ENCODE data around the gene ZNF529.
"Not testable (repeated sequence)": the region's sequence is repeated elsewhere in the genome, so short reads cannot be mapped to it uniquely, and the experiment has no call there.

ZNF529 gene

GRCh38 chr19:36573020-36573894 is at the start of gene ZNF529:
Gene ZNF529 (minus strand): TSS chr19:36573292. CDS start chr19:36572346, 946 bp downstream.
- peak; percentile 88 for DNase-seq

DNA sequence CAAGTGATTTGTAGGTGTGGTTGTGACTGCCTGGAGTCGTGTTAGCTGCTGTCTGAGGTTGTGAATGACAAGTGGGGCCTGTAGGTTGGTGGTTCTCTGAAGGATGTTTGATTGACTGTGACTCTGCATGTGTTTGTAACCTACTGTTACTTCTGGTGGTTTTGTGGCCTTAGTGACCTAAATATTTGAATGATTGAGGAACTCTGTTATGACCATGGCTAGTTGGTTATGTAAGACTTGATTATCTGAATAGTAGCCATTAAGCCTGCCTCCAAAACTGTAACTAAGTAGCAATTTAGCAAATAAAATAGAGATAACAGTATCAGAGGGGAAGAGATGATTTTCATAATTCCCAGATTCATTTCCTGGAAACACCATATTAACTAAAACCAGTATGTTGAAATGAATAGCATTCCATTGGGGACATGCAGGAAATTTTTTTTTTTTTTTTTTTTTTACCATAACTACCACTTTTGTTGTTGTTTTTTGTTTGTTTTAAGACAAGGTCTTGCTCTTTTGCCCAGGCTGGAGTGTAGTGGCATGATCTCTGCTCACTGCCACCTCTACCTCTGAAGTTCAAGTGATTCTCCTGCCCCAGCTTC is 32.9 kb upstream of the ZNF529 start:
- no peak for DNase-seq

DNA sequence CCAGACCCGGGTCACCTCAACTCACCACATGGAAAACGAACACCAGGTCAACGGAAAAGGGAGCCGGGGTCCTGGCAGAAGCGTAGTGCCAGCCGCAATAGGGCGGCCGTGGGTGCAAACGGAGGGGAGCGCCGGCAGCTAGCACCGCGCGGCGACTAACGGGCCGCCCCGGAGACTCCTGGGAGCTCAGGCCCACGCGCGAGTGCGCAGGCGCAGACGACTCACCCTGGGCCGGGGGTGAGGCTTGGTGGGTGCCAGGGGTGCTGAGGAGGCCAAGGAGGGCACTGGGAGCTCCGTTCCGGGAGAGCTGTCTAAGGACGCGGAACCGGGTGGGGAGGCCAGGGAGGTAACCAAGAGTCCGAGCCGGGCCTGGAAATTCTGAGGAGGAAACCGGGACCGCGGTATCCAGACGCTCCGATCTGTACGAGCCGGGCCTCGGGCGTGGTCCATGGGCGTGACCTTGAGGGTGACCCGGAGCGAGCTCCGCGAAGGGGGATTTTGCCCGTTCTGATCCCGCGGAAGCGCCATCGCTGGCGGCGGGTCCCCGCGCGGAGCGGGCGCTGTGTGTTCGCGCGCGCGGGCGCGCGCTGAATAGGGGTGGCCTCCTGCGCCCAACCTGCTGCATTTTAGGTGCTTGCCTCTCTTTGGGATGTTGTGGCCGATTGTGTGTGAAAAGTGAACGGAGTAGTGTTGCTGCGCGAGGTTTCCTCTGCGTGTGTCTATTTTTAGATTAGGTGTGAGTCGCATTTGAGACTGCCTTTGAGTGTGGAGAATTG is 32.2 kb upstream of the ZNF529 start, which contains the start of gene ZNF382:
Gene ZNF382 (plus strand): TSS at position 213 of the 776 bp plus-strand sequence. CDS start 4,602 bp downstream, outside the sequence.
- peak; percentile 71 for DNase-seq

DNA sequence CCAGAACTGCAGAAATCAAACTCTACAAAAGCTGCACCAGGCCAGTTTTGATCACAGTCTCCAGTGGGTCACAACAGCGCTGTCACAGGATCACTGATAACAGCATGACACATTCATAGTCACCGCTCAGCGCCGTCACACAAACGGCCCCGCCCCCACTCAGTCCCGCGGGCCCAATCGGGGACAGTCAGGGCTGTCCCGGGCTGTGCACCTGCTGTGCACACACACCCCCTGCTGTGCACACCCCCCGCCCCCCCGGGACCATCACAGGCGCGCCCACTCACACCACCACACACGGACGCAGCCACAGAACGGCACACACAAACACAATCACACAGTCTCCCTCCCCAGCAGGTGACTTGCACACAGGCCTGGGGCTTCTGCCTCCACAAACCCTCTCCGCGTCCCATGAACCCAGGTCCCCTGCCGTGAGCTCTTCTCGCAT is 31.6 kb upstream of the ZNF529 start:
- DNase-seq: peak; percentile 37

GRCh38 chr19:36602681-36603080 is 29.6 kb upstream of the ZNF529 start:
- not testable (repeated sequence) for DNase-seq

DNA sequence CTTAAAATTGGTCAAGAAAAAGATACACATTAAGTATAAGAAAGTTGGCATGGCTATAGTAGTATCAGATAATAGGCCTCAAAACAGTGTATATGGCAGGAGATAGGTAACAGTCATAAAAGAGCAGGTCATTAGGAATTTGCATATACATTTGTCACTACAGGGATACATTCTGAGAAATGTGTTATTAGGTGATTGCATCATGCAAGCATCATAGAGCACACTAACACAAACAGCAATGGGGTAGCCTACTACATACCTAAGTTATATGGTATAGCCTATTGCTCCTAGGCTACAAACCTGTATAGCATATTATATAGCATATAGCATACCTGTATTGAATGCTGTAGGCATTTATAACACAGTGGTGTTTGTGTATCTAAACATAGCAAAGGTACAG is 6.2 kb upstream of the ZNF529 start:
- DNase-seq: no peak

GRCh38 chr19:36577271-36577996 is 4.3 kb upstream of the ZNF529 start:
- DNase-seq: no peak

DNA sequence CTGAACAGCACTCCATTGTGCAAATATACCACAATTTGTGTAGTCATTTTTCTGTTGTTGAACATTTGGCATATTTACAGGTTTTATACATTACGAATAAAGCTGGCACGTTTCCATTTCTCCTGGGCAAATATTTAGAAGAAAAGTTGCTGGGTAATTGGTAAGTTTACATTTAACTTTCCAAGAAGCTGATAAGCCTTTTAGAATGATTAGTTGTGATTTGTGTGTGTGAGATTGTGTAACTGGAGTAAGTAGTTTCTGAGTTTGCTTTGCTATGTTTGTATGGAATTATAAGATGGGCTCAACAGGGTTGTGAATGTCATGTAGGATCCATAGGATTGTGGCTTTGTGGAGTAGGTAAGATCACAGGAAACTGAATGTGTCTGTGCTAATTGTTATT is 1.6 kb upstream of the ZNF529 start:
- DNase-seq: no peak

DNA sequence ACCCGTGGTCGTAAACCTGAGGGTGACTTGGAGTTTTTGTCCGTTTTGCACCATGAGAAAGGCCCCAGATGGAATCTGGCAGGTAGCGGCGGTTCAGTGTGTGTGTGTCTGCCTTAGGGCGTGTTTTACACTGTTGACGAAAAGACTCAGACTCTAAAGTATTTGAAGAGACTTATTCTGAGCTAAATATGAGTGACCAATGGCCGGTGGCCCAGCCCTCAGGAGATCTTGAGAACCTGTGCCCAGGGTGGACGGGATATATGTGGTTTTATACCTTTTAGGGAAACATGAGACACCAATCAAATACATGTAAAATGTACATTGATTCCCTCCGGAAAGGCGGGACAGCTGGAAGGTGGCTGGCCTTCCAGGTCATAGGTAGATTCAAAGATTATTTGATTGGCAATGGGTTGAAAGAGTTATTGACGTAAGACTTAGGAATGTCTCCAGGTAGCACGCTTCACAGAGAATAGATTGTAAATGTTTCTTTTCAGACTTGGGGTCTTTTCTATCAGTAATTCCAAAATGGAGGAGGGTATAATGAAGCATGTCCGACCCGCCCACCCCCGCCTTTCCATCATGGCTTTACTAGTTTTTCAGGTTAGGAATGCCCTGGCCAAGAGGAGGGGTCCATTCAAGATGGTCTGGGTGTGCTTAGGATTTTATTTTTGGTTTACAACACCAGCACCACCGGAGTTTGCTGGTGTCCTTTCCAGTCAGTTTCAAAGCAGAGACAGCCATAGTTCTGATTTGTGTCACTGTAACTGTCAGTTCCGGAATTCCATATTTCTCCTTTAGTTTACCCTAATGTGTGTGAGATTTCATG is 1.0 kb upstream of the ZNF529 start:
- no peak for DNase-seq

GRCh38 chr19:36572593-36573019 is 486 bp downstream of the ZNF529 start:
- DNase-seq: no peak

- no peak for DNase-seq
Observed at GRCh38 chr19:36564391-36564790, 8.7 kb downstream of the ZNF529 start.

GRCh38 chr19:36547001-36547732 is 25.9 kb downstream of the ZNF529 start:
- peak; percentile 16 for DNase-seq

- DNase-seq: no peak
Observed at GRCh38 chr19:36528921-36529518, 44.1 kb downstream of the ZNF529 start.

DNA sequence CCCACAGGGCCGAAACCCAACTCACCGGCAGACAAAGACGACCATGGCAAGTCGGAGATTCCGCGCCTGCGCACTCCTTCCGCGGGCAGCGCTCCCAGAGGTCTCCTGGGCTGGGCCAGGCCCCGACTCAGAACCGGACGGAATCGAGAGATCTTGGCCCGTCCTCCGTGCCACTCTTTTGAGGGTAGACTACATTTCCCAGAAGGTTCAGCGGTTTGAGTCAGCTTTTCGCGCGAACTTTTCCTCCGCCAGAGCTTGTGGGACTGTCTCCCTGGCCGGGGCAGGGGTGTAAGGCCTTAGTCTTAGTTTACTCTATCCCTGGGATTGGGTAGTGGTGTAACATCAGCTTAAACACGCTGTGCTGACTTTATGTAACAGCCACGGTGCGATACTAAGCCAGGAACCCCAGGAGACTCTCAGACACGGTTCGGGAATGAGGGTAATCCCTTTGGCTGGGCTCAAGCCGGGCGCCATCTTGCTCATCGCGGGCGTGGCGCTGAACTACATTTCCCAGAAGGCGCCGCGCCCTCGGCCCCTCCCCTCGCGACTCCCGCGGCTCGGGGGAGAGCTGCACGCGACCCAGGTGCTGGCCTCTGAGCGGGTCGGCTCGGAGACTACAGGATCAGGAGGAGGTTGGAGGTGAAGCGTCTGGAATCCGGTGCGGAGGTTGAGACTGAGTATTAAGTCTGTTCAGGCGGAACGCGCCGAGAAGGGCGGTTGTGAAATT is 44.7 kb downstream of the ZNF529 start, which contains the start of gene ZNF260:
Gene ZNF260 (minus strand): TSS at position 78 of the 727 bp plus-strand sequence. CDS start 13,033 bp downstream, outside the sequence.
- DNase-seq: peak; percentile 97

- DNase-seq: no peak
Observed at GRCh38 chr19:36527873-36528193, 45.3 kb downstream of the ZNF529 start.

DNA sequence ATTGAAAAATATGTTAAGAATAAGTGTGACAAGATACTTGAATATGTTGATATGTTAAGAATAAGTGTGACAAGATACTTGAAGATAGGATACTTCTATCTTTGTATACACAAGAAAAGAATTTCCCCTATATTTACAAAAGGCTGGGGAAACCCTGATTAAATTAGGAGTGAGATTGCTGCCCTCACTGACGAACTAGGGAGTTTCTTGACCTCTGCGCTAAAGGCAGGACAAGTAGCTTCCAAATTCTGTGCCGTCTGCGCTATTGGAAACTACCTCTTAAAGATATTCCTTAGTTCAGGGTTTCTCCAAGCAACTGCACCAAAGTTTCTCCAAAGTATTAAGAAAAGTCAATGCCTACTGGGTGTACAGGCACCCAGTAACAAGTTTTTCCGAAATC is 45.8 kb downstream of the ZNF529 start:
- DNase-seq: no peak

DNA sequence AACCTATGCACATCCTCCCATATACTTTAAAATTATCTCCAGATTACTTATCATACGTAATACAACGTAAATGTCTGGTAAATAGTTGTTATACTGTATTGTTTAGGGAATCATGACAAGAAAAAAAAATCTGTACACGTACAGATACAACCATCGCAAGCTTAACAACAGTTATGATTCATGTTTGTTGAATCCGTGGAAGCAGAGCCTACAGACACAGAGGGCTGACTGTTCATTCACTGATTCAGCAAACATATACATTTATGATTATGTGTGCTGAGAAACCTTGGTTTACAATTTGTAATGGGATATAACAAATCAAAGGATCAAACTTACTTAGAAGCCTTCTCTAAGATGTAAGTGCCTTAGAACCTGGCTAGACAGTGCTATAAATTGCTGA is 46.5 kb downstream of the ZNF529 start:
- no peak for DNase-seq

- no peak for DNase-seq
Observed at GRCh38 chr19:36524617-36525016, 48.5 kb downstream of the ZNF529 start.

DNA sequence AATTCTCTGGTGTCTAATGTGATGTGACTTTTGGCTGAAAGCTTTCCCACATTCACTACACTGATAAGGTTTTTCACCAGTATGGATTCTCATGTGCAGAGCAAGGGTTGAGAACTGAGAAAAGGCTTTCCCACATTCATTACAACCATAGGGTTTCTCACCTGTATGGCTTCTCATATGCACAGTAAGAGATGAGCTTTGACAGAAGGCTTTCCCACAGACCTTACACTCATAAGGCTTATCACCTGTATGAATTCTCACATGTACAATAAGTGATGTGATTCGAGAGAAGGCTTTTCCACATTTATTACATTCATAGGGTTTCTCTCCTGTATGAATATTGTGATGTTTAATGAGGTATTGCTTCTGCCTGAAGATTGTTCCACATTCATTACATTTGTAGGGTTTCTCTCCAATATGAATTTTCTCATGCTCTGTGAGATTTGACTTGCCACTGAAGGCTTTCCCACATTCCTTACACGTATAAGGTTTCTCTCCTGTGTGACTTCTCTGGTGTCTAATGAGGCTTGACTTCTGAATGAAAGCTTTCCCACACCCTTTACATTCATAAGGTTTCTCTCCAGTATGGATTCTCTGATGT is 59.0 kb downstream of the ZNF529 start:
- DNase-seq: no peak
